HG03439 (cell line): ENCODE results near the gene CDC73.
A peak's percentile ranks its signal among the peaks of the same experiment; 100 is the strongest.
"Not testable (repeated sequence)": the region's sequence is repeated elsewhere in the genome, so short reads cannot be mapped to it uniquely, and the experiment has no call there.

Experiments
- ATAC-seq: cut with Tn5 transposase; IDR thresholded peaks from one replicate; pipeline ENCODE4 v1.9.1; 2021; ENCODE audit warnings: mild to moderate bottlenecking, moderate library complexity; ENCODE audit not compliant: unreplicated experiment

The CDC73 gene

DNA sequence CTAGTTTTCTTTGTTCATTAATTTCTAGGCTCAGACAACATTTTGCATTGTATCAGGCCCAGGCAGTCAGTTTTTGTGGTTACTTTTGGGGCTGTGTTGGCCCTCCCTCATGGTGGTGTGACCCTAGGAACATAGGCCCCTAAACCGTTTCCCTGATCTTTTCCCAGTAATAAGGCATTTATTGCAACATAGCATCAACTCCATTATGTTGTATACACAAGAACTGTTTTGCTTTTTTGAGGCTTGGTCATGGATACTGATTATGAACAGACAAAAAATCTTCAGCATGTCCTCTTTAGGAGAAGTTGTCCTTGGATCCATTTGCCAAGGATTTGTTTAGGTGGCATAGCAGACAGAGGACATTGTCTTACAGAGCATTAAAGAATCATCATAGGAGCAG is 54.3 kb downstream of the CDC73 start:
- no peak for ATAC-seq

DNA sequence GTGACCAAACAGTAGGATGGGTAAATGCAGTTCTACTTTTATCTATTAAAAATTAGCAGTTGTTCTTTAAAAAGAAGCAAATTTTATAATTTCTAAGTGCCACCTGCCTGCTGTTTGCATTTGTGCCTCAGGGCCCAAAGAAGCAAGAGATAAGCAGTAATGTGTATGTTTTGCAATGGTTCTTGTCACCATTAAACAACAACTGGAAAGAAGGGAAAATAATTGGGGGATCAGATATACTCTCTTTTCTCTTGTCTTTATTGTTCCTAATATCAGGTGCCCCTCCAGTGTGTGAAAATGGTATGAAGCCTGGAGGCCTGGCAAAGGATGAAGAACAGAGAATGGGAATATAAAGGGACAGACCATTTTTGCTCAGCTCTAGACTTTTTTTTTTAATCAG is 55.0 kb downstream of the CDC73 start:
- no peak for ATAC-seq

DNA sequence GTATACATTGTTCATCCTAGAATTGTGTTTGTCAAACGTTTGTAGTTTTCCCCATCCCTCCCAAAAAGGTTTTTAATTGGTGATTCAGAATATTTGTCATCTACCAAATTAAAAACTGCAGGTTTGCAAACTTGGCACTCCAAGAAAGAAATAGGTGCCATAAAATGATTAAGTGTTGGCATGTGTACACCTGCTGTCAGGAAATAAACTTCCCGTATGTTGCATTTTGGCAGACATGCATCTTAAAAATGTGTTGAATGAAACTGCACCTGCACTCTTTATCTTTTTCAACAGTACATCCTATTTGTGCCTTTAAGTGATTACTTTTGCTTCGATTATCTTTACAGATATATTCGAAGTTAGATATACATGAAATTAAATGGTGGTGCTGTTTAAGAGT is 57.3 kb downstream of the CDC73 start:
- ATAC-seq, result no peak

DNA sequence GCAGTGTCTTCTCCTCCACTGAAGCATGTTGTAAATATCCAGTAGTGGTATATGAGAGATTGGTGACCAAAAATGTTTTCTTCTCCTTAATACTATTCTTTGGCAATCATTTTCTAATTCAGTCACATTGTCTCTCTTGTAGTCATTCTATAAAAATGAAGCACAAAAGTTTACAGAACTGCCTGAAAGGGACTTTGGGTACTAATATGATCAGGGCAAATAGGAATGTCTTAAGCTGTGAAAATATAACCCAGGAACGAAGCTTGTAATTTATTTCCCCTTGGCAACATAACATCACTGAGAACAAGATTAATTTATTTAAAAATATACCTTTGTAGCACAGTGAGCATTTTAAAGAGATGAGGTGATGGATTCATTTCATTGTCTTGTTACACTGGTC is 59.7 kb downstream of the CDC73 start:
- no peak for ATAC-seq

DNA sequence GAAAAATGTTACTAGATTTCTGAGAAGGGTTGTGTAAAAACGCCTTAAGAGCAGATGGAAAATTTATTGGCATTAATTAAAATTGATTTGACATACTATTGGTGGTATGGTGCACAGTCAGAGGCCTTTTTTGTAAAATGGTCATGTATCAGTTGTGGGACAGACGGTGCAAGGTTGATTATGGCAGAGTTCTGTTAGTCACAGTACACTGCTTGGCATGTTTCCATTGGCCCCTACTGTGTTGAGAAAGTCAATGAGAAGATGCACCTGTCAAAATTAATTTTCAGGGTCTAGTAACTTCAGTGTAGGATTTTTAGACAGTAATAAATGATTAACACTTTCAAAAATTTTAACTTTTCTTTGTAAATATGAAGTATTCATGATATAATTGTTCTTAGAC is 60.2 kb downstream of the CDC73 start:
- no peak for ATAC-seq

DNA sequence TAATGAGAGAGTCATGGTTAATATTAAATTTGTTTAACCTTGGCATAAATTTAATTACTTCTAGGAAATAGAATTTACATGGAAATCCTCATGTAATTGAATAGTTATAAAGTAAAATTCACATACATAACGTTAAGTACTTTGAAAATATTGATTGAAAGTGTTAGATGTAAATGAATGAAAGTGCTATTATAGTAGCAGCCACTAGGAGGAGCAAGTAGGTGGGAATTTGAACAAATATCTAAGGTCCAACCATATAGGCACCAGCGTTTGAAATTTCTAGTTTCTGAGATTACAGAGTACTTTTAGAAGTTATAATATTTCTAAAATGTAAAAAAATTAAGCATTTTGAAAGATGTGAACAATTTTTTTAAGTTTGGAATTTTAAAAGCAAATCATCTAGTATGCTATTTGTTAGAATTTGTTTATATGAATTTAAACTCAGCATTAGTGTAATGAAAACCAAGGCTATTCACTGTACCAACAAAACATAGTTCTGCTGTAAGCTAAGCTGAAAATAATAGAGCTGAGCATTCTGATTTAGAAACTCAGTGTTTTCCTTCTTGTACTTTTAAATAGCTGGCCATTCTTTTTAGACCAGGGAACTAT is 61.3 kb downstream of the CDC73 start:
- peak; percentile 79 for ATAC-seq

DNA sequence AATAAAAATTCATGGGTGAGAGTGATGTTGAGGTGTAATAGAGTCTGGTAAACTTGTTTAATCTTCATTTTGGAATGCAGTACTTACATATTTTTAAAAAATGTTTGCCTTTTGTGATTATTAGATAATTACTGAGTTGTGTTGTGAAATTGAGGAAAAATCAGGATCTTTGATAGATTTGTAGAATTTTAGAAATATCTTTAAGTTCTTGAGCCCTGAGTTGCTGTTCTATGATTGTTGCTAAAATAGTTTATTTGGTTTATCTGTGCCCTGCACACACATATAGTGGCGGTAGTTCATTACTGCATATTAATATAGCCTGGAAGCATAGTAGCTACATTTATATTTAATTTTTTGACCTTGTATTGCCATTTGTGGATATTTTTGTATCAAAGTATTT is 62.9 kb downstream of the CDC73 start:
- ATAC-seq, result no peak

DNA sequence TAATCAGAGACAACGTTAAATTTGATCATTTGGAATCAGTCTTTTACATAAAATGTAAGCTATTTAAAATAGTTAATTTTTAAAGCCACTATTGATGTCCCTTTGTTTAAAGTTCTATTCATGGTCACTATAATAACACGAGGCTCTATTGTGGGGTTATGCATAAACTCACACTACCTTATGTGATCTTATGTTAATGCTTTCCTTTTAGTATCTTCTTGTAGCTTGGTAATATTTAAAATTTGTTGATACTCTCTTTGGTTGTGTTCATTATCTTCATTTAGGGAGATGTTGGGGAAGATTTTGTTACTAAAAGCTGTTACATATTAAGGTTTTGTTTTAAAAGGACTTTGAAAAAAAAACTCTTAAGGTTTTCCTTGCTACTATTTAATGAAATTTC is 63.4 kb downstream of the CDC73 start:
- no peak for ATAC-seq

DNA sequence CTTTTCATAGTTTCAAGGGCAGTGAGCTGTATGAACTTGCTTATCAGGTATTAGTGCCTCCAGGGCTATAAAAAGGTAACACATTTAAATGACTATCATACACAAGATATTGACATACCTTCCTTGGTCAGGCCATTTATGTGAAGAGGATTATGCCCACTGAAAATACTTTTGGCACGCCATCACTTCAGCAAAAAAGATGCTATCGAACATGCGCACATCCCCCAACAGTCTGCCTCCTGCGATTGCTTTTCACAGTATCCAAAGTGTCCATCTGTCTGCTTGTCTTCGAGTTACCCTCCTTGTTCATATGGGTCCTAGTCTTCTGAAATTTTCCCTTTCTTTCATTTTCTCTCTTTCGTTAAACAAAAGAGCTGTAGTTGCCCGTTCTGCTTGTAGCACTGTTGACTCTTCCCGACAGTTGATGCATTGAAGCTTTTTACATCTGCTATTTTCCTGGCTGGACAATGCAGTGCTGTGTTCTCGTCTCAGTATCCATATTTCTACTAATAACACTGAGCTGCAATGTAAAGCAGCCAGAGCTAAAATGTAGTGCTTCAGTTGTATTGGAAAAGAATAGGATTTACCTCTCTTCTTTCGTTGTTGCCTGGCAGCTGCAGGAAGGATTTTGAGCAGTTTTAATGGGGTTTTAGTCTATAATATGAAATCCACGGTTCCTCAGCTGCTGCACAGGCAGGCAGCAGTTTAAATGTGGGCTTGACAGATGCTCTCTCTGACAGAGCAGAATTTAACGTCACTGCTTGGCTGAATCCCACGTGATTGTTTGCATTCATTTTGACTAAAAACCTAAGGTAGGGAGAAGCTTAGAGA is 64.3 kb downstream of the CDC73 start, which contains the start of gene B3GALT2:
TSS of gene B3GALT2 (minus strand) at position 713 of the 831 bp plus-strand sequence. CDS start 5,051 bp downstream, outside the sequence.
- ATAC-seq, result no peak

DNA sequence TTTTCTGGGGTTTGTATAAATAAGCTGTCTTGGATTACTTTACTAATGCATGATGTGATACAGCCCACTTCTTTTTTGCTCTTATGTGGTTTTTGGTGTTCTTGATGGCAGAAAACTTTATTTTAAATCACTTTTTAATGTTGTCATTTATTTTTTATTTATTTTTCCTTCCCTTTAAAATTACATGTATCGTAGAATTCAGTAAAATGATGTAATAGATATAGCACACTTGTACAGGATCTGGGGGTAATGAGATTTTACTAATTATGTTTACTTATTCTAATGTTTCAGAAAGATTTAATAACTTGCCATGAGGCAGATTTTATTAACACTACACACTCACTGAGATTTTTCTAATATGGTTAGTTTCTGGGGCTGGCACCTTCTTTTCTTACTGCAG is 65.3 kb downstream of the CDC73 start:
- no peak for ATAC-seq

DNA sequence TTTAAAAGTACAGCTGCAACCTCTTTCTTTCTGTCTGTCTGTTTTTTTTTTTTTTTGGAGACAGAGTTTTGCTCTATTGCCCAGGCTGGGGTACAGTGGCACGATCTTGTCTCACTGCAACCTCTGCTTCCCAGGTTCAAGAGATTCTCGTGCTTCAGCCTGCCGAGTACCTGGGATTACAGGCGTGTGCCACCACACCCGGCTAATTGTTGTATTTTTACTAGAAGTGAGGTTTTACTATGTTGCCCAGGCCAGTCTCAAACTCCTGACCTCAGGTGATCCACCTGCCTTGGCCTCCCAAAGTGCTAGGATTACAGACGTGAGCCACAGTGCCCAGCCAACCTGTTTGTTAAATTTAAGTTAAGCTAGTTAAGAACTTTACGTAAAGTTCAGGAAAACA is 67.1 kb downstream of the CDC73 start:
- ATAC-seq, result not testable (repeated sequence)

DNA sequence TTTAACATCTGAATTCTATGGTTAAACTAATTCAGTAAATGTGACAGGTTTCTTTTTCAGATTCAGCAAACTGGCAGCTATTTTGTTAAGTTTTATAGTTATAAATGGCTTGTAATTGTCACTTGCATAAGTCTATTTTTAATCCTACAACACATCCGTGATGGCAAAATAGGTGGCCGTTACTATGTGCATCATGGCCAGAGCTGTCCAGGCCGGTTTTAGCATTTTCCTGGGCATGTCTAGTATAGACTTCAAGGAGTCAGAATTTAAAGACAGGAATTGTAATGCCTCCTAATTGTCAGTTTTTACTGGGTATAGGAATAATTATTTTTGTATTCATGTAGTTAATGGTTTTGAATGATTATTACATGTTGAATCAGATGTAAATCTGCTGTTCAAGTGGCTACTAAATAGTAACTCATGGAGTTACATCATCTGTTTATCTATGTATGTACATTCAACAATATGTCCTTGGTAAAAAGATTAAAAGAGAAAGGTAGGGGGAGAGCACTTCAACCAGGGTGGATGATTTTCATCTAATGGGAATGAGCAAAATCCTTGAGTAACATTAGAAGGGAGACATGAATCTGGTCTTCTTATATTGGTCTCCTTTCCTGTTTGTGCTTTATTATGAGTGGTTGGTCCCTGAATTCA is 67.7 kb downstream of the CDC73 start:
- ATAC-seq, result no peak

DNA sequence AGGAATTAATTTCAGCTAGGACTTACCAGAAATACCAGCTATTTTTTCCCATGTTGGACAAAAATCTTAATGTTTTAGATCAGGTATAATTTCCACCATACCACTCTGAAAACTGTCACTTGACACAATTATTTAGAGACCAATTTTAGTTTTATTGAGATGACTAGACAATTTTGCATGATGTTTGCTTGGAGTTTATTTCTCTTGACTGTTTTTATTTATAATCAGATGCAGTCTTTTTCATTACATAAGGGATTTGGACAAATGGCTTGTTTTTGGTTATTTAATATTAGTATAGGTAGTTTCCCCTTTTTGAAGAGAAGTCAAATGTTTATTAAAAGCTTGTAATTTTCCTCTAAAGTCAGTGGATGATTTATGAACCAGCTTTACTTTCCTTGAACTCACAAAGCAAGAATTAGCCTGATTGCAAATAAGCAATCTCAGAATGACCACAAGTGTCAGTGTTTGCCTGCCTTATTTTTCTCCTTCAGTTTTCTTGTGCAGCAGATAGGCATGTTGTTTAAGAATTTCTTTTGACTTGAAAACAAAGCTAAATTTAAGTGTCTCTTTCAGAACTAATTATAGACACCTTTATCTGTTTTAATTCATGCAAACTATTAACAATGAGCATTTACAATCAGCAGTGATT is 68.4 kb downstream of the CDC73 start:
- no peak for ATAC-seq

DNA sequence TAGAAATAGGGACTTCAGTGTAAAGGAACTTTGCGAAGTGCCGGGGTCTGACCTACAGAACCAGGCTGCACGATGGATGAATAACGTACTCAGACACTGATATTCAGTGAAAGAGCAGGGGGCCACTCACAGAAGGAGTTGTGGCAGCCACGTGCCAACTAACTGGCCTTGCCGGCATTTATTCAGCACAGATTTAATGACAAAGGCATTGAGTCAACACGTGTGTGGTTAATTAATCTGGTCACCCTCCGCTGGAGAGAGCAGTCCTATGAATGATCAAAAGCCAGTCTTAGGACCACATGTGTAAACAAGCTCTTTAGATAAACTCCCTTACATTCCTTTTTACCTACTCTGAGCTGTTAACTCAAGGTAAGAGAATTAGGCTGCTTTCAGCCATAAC is 70.8 kb downstream of the CDC73 start:
- ATAC-seq, result no peak

DNA sequence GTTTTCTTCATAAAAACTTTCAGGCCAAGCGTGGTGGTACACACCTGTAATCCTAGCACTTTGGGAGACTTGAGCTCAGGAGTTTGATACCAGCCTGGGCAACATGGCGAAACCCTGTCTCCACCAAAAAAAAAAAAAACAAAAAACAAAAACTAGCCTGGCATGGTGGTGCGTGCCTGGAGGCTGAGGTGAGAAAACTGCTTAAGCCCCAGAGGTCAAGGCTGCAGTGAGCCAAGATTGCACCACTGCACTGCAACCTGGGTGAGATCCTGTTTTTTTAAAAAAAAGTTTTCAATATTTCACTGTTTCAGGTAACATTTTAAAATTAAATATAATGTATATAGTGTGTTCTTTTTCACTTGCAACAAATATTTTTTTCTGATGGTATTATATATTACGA is 78.1 kb downstream of the CDC73 start:
- no peak for ATAC-seq

DNA sequence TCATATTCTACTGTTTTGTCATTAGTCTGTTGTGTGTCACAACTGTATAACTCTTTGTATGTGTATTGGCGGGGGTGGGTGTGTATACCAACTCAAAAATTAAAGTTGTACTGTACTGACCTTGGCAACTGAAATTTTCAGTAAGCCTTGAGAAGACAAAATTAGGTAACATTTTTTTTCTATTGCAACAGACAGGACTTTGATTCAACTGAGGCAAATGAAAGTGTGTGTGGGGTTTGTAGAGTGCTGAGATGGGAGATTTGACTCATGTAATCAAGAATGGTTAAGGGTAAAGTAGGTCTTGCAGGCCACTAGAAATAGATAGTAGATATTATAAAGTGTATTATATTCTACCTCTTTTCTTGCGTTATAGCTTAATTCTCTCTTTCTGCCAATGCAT is 79.2 kb downstream of the CDC73 start:
- no peak for ATAC-seq

DNA sequence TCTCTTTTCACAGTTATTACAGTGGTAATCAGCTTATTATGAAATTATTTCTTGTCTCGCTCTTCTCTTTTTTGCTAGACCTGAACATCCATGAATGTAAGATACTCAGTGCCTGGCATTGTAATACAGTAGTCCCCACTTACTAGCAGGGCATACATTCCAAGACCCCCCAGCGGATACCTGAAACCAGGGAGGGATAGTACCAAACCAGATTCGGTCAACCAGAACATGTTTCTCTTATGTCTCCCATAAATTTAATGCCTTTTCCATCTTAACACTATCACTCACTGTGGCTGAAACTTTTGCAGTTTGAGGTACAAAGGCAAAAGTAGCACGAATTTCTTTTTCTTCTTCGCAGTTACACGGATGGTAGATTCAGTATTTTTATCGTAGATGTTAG is 89.2 kb downstream of the CDC73 start:
- peak; percentile 15 for ATAC-seq

DNA sequence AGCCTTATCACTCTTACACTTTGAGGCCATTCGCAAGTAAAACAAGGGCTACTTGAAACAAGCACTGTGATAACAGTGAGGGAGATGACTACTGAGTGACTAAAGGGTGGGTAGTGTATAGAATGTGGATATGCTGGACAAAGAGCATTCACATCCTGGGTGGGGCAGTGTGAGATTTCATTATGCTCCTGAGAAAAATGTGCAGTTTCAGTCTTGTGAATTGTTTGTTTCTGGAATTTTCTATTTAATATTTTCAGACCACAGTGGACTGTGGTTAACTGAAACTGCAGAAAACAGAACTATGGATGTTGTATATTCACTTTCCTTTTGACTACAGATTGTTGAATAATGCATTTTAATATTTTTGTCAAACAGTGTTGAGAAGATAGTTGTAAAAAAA is 89.7 kb downstream of the CDC73 start:
- peak; percentile 86 for ATAC-seq

DNA sequence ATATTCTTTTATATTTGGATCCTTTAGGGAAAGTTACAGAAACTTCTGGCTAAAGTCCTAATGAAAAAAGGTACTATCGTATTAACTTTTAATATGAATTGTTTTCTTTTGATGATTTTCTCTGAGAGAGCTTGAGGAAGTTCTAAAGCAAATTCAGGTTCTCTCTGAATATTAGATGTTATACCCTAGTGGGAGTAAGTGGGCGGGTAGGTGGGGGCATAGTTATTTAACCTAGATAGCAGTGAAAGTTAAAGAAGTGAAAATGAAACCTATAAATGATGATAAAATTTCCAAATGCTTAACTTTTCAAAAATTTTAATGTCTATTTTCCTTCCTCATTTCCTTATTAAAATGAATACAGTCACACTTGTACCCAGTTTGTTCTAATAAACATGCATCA is 90.8 kb downstream of the CDC73 start:
- no peak for ATAC-seq

DNA sequence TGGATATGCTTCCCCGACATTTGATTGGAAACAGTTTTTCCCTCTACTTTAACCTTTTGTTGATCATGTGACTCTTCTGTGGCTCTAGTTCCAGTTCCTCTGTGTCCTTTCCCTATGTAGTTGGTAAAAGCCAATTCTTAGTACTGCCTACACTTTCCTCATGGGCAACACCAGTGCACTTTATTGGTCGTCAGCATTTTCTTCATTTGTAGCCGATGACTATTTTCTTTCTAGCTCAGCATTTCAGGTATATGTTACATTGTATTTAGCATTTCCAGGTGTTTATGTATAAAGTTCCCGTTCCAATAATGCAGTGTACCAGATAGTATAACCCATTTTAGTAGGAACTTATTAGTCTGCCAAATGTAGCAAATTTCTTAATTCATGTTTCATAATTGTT is 92.2 kb downstream of the CDC73 start:
- ATAC-seq, result no peak

DNA sequence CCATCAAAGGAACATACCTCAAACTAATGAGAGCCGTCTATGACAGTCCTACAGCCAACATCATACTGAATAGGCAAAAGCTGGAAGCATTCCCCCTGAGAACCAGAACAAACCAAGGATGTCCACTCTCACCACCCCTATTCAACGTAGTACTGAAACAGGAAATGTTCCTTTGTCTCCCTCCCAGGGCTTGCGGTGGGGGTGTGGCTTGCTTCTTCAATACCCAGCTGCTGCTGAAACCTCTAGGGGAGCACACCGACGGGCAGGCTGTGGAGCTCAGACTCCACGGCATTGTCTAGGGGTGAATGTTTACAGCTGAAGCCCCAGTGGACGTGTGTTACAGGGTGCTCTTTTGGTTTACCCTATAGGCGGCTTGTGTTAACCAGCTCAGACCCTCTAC is 95.1 kb downstream of the CDC73 start:
- ATAC-seq, result no peak

DNA sequence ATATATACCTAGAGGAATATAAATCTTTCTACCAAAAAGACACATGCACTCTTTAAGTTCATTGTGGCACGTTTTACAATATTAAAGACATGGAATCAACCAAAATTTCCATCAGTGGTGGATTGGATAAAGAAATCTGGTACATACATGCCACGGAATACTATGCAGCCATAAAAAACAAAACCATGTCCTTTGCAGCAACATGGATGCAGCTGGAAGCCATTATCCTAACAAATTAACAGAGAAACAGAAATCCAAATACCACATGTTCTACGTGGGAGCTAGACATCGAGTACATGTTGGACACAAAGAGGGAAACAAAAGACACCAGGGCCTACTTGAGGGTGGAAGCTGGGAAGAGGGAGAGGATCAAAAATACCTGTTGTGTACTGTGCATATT is 97.6 kb downstream of the CDC73 start:
- ATAC-seq, result no peak
